ENCODE results near the gene TBPL1. TPM values are rescaled to one million over a fixed set of nuclear protein-coding genes. Genes with fewer than 3 reads are reported as not detected.

Gene TBPL1
- total and polyA plus RNA-seq, 2 donors: 29.0 to 41.9 TPM

- Histone ChIP-seq H3K4me3 (ENCODE audit: low read length in 2 of 2) (no peak overlapping the region), H3K9me3 (ENCODE audit: control insufficient read depth in 2 of 2, insufficient read depth in 1 of 2, low read length in 1 of 2) (no peaks in the 10 kb centered on the region), H3K36me3 (ENCODE audit: control insufficient read depth in 2 of 2, insufficient read depth in 2 of 2, low read length in 1 of 2) (no peaks in the 10 kb centered on the region), H3K27me3 (ENCODE audit: control insufficient read depth in 2 of 2, insufficient read depth in 1 of 2, low read length in 1 of 2) (no peaks in the 10 kb centered on the region), H3K4me1 (ENCODE audit: control insufficient read depth in 2 of 2, insufficient read depth in 2 of 2, low read length in 2 of 2) (no peaks in the 10 kb centered on the region), H3K27ac (ENCODE audit: low read depth in 1 of 2, low read length in 1 of 2) (no peak overlapping the region)
- WGBS: 94% methylated on average over 7 of the region's 7 CpGs
- DNase-seq (ENCODE audit: low read depth in 6 of 9, low spot score in 9 of 9): no peak
Observed at GRCh38 chr6:134034961-134035822, 82.2 kb downstream of the TBPL1 start.

GRCh38 chr6:134035823-134036296, 82.8 kb downstream of the TBPL1 start:
- Histone ChIP-seq H3K27me3 (ENCODE audit: control insufficient read depth in 2 of 2, insufficient read depth in 1 of 2, low read length in 1 of 2) (no peaks in the 10 kb centered on the region), H3K27ac (ENCODE audit: low read depth in 1 of 2, low read length in 1 of 2) (no peak overlapping the region), H3K9me3 (ENCODE audit: control insufficient read depth in 2 of 2, insufficient read depth in 1 of 2, low read length in 1 of 2) (no peaks in the 10 kb centered on the region), H3K4me3 (ENCODE audit: low read length in 2 of 2) (no peak overlapping the region), H3K36me3 (ENCODE audit: control insufficient read depth in 2 of 2, insufficient read depth in 2 of 2, low read length in 1 of 2) (no peaks in the 10 kb centered on the region), H3K4me1 (ENCODE audit: control insufficient read depth in 2 of 2, insufficient read depth in 2 of 2, low read length in 2 of 2) (no peaks in the 10 kb centered on the region)
- DNase-seq (ENCODE audit: low read depth in 6 of 9, low spot score in 9 of 9): no peak
- WGBS: 87% methylated on average over 3 of the region's 3 CpGs

- Histone ChIP-seq H3K36me3 (ENCODE audit: control insufficient read depth in 2 of 2, insufficient read depth in 2 of 2, low read length in 1 of 2) (no peaks in the 10 kb centered on the region), H3K27me3 (ENCODE audit: control insufficient read depth in 2 of 2, insufficient read depth in 1 of 2, low read length in 1 of 2) (no peaks in the 10 kb centered on the region), H3K4me1 (ENCODE audit: control insufficient read depth in 2 of 2, insufficient read depth in 2 of 2, low read length in 2 of 2) (no peaks in the 10 kb centered on the region), H3K27ac (ENCODE audit: low read depth in 1 of 2, low read length in 1 of 2) (no peak overlapping the region), H3K4me3 (ENCODE audit: low read length in 2 of 2) (no peak overlapping the region), H3K9me3 (ENCODE audit: control insufficient read depth in 2 of 2, insufficient read depth in 1 of 2, low read length in 1 of 2) (peaks cover 0 to 6% of the 10 kb centered on the region in 2 donors)
- DNase-seq (ENCODE audit: low read depth in 6 of 9, low spot score in 9 of 9): no peak
- 26% methylated on average over 1 of the region's 1 CpG for WGBS
Observed at GRCh38 chr6:134039116-134039515, 86.1 kb downstream of the TBPL1 start.

Other genes with a start within 250 kb of the TBPL1 start
- gene TCF21, start 64.1 kb upstream of the TBPL1 start, total RNA-seq: 0.05 TPM
- 0.14 TPM for gene TCF21, start 64.1 kb upstream of the TBPL1 start, polyA plus RNA-seq
- 1.4 TPM for gene SLC2A12, start 99.4 kb downstream of the TBPL1 start, total RNA-seq
- 0.96 TPM for gene SLC2A12, start 99.4 kb downstream of the TBPL1 start, polyA plus RNA-seq